LNCaP clone FGC (cell line): ENCODE results near the gene BMPR1A.
"Not testable (repeated sequence)": the region's sequence is repeated elsewhere in the genome, so short reads cannot be mapped to it uniquely, and the experiment has no call there.

Experiments used
- DNase-seq: peaks from one replicate; pipeline ENCODE4 v3.0.0-alpha.2; 2011; ENCODE audit warnings: low read depth
- H3K4me3 ChIP-seq: 2 replicates; pipeline ENCODE4 v1.5.1; 2011; ENCODE audit warnings: mild to moderate bottlenecking, low read depth, low read length, control low read depth
- CTCF ChIP-seq: IDR thresholded peaks from 2 replicates; pipeline ENCODE4 v1.5.1; 2012; ENCODE audit warnings: mild to moderate bottlenecking; ENCODE audit not compliant: control insufficient read depth, insufficient read depth; ENCODE audit errors: extremely low read depth

BMPR1A gene

GRCh38 chr10:86851328-86852207 is 95.1 kb downstream of the BMPR1A start:
- DNase-seq = no peak
- TF ChIP-seq CTCF = no peak
- H3K4me3 ChIP-seq = no peak overlapping the region

GRCh38 chr10:86853582-86853981 is 97.2 kb downstream of the BMPR1A start:
- not testable (repeated sequence) for DNase-seq, H3K4me3 ChIP-seq

- no peak for DNase-seq
- TF ChIP-seq CTCF = no peak
- no peak overlapping the region for H3K4me3 ChIP-seq
Measured at GRCh38 chr10:86855513-86855912, 99.1 kb downstream of the BMPR1A start.

GRCh38 chr10:86856156-86856555 is 99.7 kb downstream of the BMPR1A start:
- TF ChIP-seq CTCF = no peak
- no peak overlapping the region for H3K4me3 ChIP-seq
- no peak for DNase-seq

- DNase-seq = no peak
- H3K4me3 ChIP-seq = no peak overlapping the region
- no peak for TF ChIP-seq CTCF
Measured at GRCh38 chr10:86857128-86857721, 100.8 kb downstream of the BMPR1A start.

- H3K4me3 ChIP-seq = no peak overlapping the region
- no peak for TF ChIP-seq CTCF
- DNase-seq = no peak
Measured at GRCh38 chr10:86858011-86858410, 101.6 kb downstream of the BMPR1A start.

- DNase-seq = no peak
- no peak overlapping the region for H3K4me3 ChIP-seq
- no peak for TF ChIP-seq CTCF
Measured at GRCh38 chr10:86861351-86861750, 104.9 kb downstream of the BMPR1A start.
